HL-60 (cell line): Measurements from ENCODE around the gene STEAP4.

ENCODE experiments used
- DNase-seq, 2 experiments: peaks; one replicate each; pipeline ENCODE4 v3.0.0-alpha.2; 2010 to 2020; ENCODE audit warnings: low read depth in 1 of 2, low spot score in 1 of 2
- H3K27ac ChIP-seq: fragments of 250-450 bp; sonication (Bioruptor Pico); replicated peaks from 2 replicates; pipeline ENCODE4 v1.5.1; 2020; ENCODE audit warnings: mild to moderate bottlenecking, moderate library complexity
- H3K27me3 ChIP-seq: fragments of 250-450 bp; sonication (Bioruptor Pico); 2 replicates; pipeline ENCODE4 v1.5.1; 2021; ENCODE audit warnings: mild to moderate bottlenecking, moderate library complexity; ENCODE audit not compliant: insufficient read depth, poor library complexity, severe bottlenecking
- H3K4me3 ChIP-seq: replicated peaks from 2 replicates; pipeline ENCODE4 v1.5.1; 2011; ENCODE audit warnings: mild to moderate bottlenecking, control low read depth, low read length; ENCODE audit not compliant: insufficient read depth
- CTCF ChIP-seq: IDR thresholded peaks from one replicate; pipeline ENCODE4 v1.5.1; 2011; ENCODE audit warnings: low read length, control low read depth, inconsistent platforms; ENCODE audit not compliant: insufficient read depth
- GABPA ChIP-seq: IDR thresholded peaks from 2 replicates; pipeline ENCODE4 v1.6.1; 2012; ENCODE audit warnings: low read depth
- POLR2AphosphoS5 ChIP-seq: IDR thresholded peaks from 2 replicates; pipeline ENCODE4 v1.6.1; 2012; ENCODE audit warnings: low read depth
- SPI1 ChIP-seq: IDR thresholded peaks from 2 replicates; pipeline ENCODE4 v1.6.1; 2012; ENCODE audit warnings: low read depth, mild to moderate bottlenecking, borderline replicate concordance
- TF ChIP-seq, protein P1 (sequence below): IDR thresholded peaks from 2 replicates; pipeline ENCODE4 v1.6.1; 2012; ENCODE audit warnings: low read depth; ENCODE audit not compliant: insufficient replicate concordance

Gene STEAP4

GRCh38 chr7:88226201-88226600 is 80.5 kb downstream of the STEAP4 start:
- TF ChIP-seq POLR2AphosphoS5: no peak
- no peaks in the 10 kb centered on the region for H3K27me3 ChIP-seq
- DNase-seq: no peak
- H3K4me3 ChIP-seq: no peak overlapping the region
- H3K27ac ChIP-seq: no peak overlapping the region

DNA sequence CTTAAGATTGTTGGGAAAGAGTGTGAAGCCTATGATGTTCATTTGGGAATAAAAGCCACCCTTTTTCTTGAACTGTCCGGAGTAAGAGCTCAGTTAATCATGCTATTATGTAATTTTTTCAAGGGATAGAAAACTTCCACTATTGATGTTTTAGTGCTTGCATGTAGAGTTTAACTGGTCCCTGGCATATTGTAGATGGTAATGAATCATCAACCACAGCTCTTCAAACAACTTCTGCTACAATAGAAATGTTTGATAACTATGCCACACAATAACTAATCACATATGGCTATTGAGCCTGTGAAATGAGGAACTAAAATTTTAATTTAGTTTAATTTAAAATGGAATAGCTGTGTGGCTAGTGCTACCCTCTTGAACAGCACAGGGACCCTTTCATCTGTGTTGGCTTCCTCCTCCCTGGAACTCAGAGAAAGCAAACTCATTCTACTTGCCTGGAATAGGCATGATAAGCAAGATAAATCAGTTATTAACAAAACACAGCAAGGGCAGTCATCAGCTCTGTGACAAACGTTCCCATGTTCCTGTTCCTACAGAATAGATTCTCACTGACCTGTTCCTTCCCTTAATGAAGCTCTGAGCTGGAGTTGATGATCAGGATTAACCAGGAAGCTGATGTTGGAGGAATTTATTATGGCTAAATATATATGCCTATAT is 82.0 kb downstream of the STEAP4 start:
- peak in 1 of 2 experiments; percentile 55 for DNase-seq
- TF ChIP-seq, protein P1, sequence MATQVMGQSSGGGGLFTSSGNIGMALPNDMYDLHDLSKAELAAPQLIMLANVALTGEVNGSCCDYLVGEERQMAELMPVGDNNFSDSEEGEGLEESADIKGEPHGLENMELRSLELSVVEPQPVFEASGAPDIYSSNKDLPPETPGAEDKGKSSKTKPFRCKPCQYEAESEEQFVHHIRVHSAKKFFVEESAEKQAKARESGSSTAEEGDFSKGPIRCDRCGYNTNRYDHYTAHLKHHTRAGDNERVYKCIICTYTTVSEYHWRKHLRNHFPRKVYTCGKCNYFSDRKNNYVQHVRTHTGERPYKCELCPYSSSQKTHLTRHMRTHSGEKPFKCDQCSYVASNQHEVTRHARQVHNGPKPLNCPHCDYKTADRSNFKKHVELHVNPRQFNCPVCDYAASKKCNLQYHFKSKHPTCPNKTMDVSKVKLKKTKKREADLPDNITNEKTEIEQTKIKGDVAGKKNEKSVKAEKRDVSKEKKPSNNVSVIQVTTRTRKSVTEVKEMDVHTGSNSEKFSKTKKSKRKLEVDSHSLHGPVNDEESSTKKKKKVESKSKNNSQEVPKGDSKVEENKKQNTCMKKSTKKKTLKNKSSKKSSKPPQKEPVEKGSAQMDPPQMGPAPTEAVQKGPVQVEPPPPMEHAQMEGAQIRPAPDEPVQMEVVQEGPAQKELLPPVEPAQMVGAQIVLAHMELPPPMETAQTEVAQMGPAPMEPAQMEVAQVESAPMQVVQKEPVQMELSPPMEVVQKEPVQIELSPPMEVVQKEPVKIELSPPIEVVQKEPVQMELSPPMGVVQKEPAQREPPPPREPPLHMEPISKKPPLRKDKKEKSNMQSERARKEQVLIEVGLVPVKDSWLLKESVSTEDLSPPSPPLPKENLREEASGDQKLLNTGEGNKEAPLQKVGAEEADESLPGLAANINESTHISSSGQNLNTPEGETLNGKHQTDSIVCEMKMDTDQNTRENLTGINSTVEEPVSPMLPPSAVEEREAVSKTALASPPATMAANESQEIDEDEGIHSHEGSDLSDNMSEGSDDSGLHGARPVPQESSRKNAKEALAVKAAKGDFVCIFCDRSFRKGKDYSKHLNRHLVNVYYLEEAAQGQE: no peak
- TF ChIP-seq POLR2AphosphoS5 (no peak), CTCF (no peak), SPI1 (no peak), GABPA (no peak)
- Histone ChIP-seq H3K4me3 (no peak overlapping the region), H3K27ac (no peak overlapping the region), H3K27me3 (no peaks in the 10 kb centered on the region)

DNA sequence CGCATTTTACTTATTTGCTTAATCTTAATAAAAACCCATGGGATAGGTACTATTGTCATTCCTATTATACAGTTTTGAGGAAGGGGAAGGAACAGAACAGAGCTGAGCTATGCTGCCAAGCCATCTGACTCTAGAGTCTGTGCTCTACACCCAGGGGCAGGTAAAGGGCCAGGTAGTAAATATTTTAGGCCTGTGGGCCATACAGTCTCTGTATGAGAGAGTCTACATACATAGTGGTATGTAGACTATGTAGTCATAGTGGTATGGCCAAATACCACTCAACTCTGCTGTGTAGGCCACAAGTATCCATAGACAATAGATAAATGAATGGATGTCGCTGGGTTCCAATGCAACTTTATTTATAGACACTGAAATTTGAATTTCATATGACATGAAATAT is 83.4 kb downstream of the STEAP4 start:
- no peak overlapping the region for H3K27ac ChIP-seq
- DNase-seq: no peak
- H3K27me3 ChIP-seq: no peaks in the 10 kb centered on the region
- H3K4me3 ChIP-seq: no peak overlapping the region
- TF ChIP-seq, protein P1: no peak
- TF ChIP-seq POLR2AphosphoS5 (no peak), SPI1 (no peak), GABPA (no peak), CTCF (no peak)
